Esophagus muscularis mucosa (tissue), 4 donors: ENCODE data around the gene CLEC17A. TPM values are rescaled to one million over a fixed set of nuclear protein-coding genes. Genes with fewer than 3 reads are reported as not detected.
"Not testable (repeated sequence)": the region's sequence is repeated elsewhere in the genome, so short reads cannot be mapped to it uniquely, and the experiment has no call there.

Experiments
- DNase-seq: peaks from one replicate; pipeline ENCODE4 v3.0.0-alpha.2; 2017; ENCODE audit errors: extremely low spot score
- H3K27ac ChIP-seq, 4 donors: fragments of 200-600 bp; sonication (generic); replicated peaks in 1 of 4; 1 replicate in 3 of 4; 2 replicates in 1 of 4; pipeline ENCODE4 v1.5.1; 2016 to 2019; ENCODE audit warnings: mild to moderate bottlenecking in 1 of 4
- H3K27me3 ChIP-seq, 4 donors: fragments of 200-600 bp; sonication (generic); one replicate each; pipeline versions ENCODE4 v1.5.1 to v1.6.0; 2016 to 2019
- H3K36me3 ChIP-seq, 4 donors: fragments of 200-600 bp; sonication (generic); one replicate each; pipeline ENCODE4 v1.5.1; 2016 to 2019
- H3K4me1 ChIP-seq, 4 donors: fragments of 200-600 bp; sonication (generic); one replicate each; pipeline ENCODE4 v1.5.1; 2016 to 2019
- H3K4me3 ChIP-seq, 4 donors: fragments of 200-600 bp; sonication (generic); 1 replicate in 2 of 4; 2 replicates in 2 of 4; pipeline ENCODE4 v1.5.1; 2016 to 2019; ENCODE audit warnings: mild to moderate bottlenecking in 4 of 4, moderate library complexity in 1 of 4
- H3K9me3 ChIP-seq, 4 donors: fragments of 200-600 bp; sonication (generic); 1 replicate in 3 of 4; 2 replicates in 1 of 4; pipeline ENCODE4 v1.5.1; 2016 to 2019
- EP300 ChIP-seq: sonication (generic); formaldehyde crosslinking; IDR thresholded peaks from one replicate; pipeline ENCODE4 v1.6.1; 2017; ENCODE audit warnings: antibody characterized with exemption
- POLR2A ChIP-seq: fragments of 450-650 bp; IDR thresholded peaks from one replicate; pipeline ENCODE4 v1.6.1; 2017; ENCODE audit warnings: antibody characterized with exemption, moderate library complexity, mild to moderate bottlenecking, low read depth
- POLR2AphosphoS5 ChIP-seq, 2 donors: sonication (generic); formaldehyde crosslinking; IDR thresholded peaks; one replicate each; pipeline ENCODE4 v1.6.1; 2017; ENCODE audit warnings: antibody characterized with exemption in 2 of 2
- WGBS: methylation state at CpG from one replicate; pipeline ENCODE4 v1.1.5; 2018; 5-methylcytosine and 5-hydroxymethylcytosine counted together
- intact Hi-C: fragments of 100-400 bp; cut with DNase I; formaldehyde crosslinking; loops from one replicate; pipeline ENCODE4 v1.15.1; 2023
- total RNA-seq, 4 donors: library from RNA; depleted of rRNA; stranded (reverse); fragments of >200 nt; gene quantifications; one replicate each; pipeline versions ENCODE4 v1.1.0 to v1.2.1, GENCODE V29; 2016
- TF ChIP-seq, protein P1 (sequence below), 3 experiments: fragments of 200-600 bp in 2 of 3; fragments of 450-650 bp in 1 of 3; sonication (generic) in 2 of 3; IDR thresholded peaks; one replicate each; pipeline ENCODE4 v1.5.1; 2017 to 2019; ENCODE audit warnings: antibody characterized with exemption in 3 of 3, mild to moderate bottlenecking in 2 of 3, moderate library complexity in 1 of 3

Gene CLEC17A
- total RNA-seq, 4 donors from 2014 or later = not detected

- Histone ChIP-seq H3K27ac (no peak overlapping the region), H3K4me3 (no peak overlapping the region), H3K36me3 (no peaks in the 10 kb centered on the region), H3K27me3 (no peaks in the 10 kb centered on the region), H3K4me1 (no peaks in the 10 kb centered on the region), H3K9me3 (peaks cover 0 to 14% (median 13%) of the 10 kb centered on the region in 4 donors)
- no peak for DNase-seq
- TF ChIP-seq POLR2A = no peak
- intact Hi-C loops = no loop called here
These were observed 36.5 kb downstream of the CLEC17A start for GRCh38 chr19:14619404-14619803.

DNA sequence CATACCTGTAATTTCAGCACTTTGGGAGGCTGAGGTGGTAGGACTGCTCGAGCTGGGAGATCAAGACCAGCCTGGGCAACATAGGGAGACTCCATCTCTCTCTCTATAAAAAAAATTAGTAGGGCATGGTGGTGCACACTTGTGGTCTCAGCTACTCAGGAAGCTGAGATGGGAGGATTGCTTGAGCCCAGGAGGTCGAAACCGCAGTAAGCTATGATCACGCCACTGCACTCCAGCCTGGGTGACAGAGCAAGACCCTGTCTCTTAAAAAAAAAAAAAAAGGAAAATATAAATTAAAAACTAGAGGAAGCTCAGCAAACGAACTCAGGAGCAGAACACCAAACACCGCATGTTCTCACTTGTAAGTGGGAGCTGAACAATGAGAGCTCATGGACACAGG is 41.6 kb downstream of the CLEC17A start:
- peaks cover 0 to 17% (median 12%) of the 10 kb centered on the region in 4 donors for H3K9me3 ChIP-seq
- H3K4me1 ChIP-seq, DNase-seq, H3K27ac ChIP-seq, H3K27me3 ChIP-seq, intact Hi-C loops, H3K4me3 ChIP-seq, H3K36me3 ChIP-seq: not testable (repeated sequence)
- WGBS = 84% methylated on average over 6 of the region's 6 CpGs

DNA sequence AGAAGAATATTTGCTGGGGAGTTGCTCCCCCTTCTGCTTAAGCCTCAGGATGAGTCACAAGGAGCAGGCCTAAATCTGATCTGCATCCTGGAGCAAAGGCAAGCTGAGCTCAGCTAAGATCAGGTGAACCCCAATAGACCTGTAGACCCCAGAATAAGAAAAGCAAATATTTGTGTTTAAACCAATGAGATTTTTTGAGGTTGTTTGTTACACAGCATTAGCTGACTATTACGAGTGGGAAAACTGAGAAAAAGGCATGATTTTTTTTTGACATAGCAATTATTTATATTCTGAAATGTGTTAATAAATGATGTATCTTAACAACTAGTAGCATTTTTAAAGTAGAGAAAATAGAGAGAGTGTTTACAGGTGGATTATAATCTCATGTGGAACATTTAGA is 46.7 kb downstream of the CLEC17A start:
- no peak overlapping the region for H3K4me3 ChIP-seq
- DNase-seq = no peak
- WGBS = 84% methylated on average over 1 of the region's 1 CpG
- H3K27me3 ChIP-seq = no peaks in the 10 kb centered on the region
- H3K4me1 ChIP-seq = no peaks in the 10 kb centered on the region
- intact Hi-C loops = no loop called here
- peaks cover 0 to 16% (median 9%) of the 10 kb centered on the region in 4 donors for H3K9me3 ChIP-seq
- H3K27ac ChIP-seq = no peak overlapping the region
- no peak for TF ChIP-seq EP300
- no peak for TF ChIP-seq POLR2AphosphoS5 (IDR thresholded peaks at IDR 0.05)
- no peak for TF ChIP-seq POLR2A
- TF ChIP-seq, protein P1, sequence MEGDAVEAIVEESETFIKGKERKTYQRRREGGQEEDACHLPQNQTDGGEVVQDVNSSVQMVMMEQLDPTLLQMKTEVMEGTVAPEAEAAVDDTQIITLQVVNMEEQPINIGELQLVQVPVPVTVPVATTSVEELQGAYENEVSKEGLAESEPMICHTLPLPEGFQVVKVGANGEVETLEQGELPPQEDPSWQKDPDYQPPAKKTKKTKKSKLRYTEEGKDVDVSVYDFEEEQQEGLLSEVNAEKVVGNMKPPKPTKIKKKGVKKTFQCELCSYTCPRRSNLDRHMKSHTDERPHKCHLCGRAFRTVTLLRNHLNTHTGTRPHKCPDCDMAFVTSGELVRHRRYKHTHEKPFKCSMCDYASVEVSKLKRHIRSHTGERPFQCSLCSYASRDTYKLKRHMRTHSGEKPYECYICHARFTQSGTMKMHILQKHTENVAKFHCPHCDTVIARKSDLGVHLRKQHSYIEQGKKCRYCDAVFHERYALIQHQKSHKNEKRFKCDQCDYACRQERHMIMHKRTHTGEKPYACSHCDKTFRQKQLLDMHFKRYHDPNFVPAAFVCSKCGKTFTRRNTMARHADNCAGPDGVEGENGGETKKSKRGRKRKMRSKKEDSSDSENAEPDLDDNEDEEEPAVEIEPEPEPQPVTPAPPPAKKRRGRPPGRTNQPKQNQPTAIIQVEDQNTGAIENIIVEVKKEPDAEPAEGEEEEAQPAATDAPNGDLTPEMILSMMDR (IDR thresholded peaks at IDR 0.05) = no peak
- H3K36me3 ChIP-seq = no peaks in the 10 kb centered on the region

- 24% methylated on average over 1 of the region's 1 CpG for WGBS
- intact Hi-C loops = no loop called here
- H3K4me3 ChIP-seq = no peak overlapping the region
- TF ChIP-seq POLR2AphosphoS5 (IDR thresholded peaks at IDR 0.05) (no peak), POLR2A (no peak), EP300 (no peak)
- TF ChIP-seq, protein P1 (IDR thresholded peaks at IDR 0.05) = no peak
- H3K4me1 ChIP-seq = no peaks in the 10 kb centered on the region
- no peak overlapping the region for H3K27ac ChIP-seq
- DNase-seq = no peak
- no peaks in the 10 kb centered on the region for H3K27me3 ChIP-seq
- peaks cover 0 to 8% (median 5%) of the 10 kb centered on the region in 4 donors for H3K9me3 ChIP-seq
- H3K36me3 ChIP-seq = no peaks in the 10 kb centered on the region
These were observed 49.4 kb downstream of the CLEC17A start for GRCh38 chr19:14632286-14632685.

- Histone ChIP-seq H3K27ac (no peak overlapping the region), H3K36me3 (no peaks in the 10 kb centered on the region), H3K27me3 (peaks cover 0 to 28% (median 0%) of the 10 kb centered on the region in 4 donors), H3K4me3 (no peak overlapping the region), H3K9me3 (peaks cover 0 to 18% (median 11%) of the 10 kb centered on the region in 4 donors), H3K4me1 (no peaks in the 10 kb centered on the region)
- WGBS = 46% methylated on average over 4 of the region's 4 CpGs
- TF ChIP-seq POLR2AphosphoS5 (IDR thresholded peaks at IDR 0.05) (no peak), POLR2A (no peak), EP300 (no peak)
- TF ChIP-seq, protein P1 (IDR thresholded peaks at IDR 0.05) = no peak
- no peak for DNase-seq
- intact Hi-C loops = no loop called here
These were observed 56.8 kb downstream of the CLEC17A start for GRCh38 chr19:14639536-14640277.

DNA sequence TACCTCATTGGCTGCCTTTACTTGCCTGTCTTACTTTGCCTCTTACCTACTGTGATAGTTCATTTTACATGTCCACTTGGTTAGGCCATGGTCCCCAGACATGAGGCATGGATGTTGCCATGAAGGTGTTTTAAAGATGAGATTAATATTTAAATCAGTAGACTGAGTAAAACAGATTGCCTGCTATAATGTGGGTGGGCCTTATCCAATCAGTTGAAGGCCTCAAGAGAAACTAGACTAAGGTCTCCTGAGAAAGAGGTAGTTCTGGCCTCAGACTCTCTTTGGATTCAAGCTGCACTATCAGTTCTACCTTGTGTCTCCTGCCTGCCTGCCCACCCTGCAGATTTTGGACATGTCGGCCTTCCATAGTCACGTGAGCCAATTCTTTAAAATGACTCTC is 65.6 kb downstream of the CLEC17A start:
- intact Hi-C loops = no loop called here
- DNase-seq = no peak
- TF ChIP-seq EP300 (no peak), POLR2A (no peak), POLR2AphosphoS5 (IDR thresholded peaks at IDR 0.05) (no peak)
- TF ChIP-seq, protein P1 (IDR thresholded peaks at IDR 0.05) = no peak
- Histone ChIP-seq H3K27me3 (peaks cover 0 to 35% (median 0%) of the 10 kb centered on the region in 4 donors), H3K4me3 (no peak overlapping the region), H3K9me3 (peaks cover 0 to under 1% (median under 1%) of the 10 kb centered on the region in 4 donors), H3K4me1 (no peaks in the 10 kb centered on the region), H3K36me3 (no peaks in the 10 kb centered on the region), H3K27ac (no peak overlapping the region)
- 68% methylated on average over 2 of the region's 2 CpGs for WGBS
